Subcutaneous abdominal adipose tissue (tissue), 5 donors: ENCODE results near the gene TLE4.

Source experiments
- H3K27ac ChIP-seq: one replicate; pipeline ENCODE4 v1.7.0; 2013; ENCODE audit warnings: low read depth, mild to moderate bottlenecking, inconsistent platforms, low read length, moderate library complexity
- H3K27me3 ChIP-seq, 5 donors: one replicate each; pipeline ENCODE4 v1.7.0; 2013; ENCODE audit warnings: low read length in 5 of 5, inconsistent platforms in 1 of 5; ENCODE audit not compliant: control insufficient read depth in 5 of 5, insufficient read depth in 4 of 5
- H3K36me3 ChIP-seq, 5 donors: one replicate each; pipeline ENCODE4 v1.7.0; 2013; ENCODE audit warnings: low read length in 5 of 5; ENCODE audit not compliant: control insufficient read depth in 5 of 5, insufficient read depth in 5 of 5
- H3K4me1 ChIP-seq, 5 donors: one replicate each; pipeline ENCODE4 v1.7.0; 2013; ENCODE audit warnings: low read length in 5 of 5, mild to moderate bottlenecking in 3 of 5, moderate library complexity in 1 of 5; ENCODE audit not compliant: control insufficient read depth in 5 of 5, insufficient read depth in 5 of 5
- H3K4me3 ChIP-seq, 5 donors: one replicate each; pipeline ENCODE4 v1.7.0; 2013; ENCODE audit warnings: low read length in 5 of 5, low read depth in 1 of 5
- H3K9ac ChIP-seq, 5 donors: one replicate each; pipeline ENCODE4 v1.7.0; 2013; ENCODE audit warnings: low read length in 5 of 5, mild to moderate bottlenecking in 4 of 5, moderate library complexity in 3 of 5
- H3K9me3 ChIP-seq, 5 donors: one replicate each; pipeline ENCODE4 v1.7.0; 2013; ENCODE audit warnings: low read length in 5 of 5; ENCODE audit not compliant: control insufficient read depth in 5 of 5
- donor health status: healthy.
- donor health status: healthy.
- donor health status: healthy.
- donor health status: healthy.
- donor health status: healthy.

The TLE4 gene

GRCh38 chr9:79757881-79758669, 186.3 kb downstream of the TLE4 start:
- Histone ChIP-seq H3K4me3 (no peak overlapping the region), H3K27ac (no peak overlapping the region), H3K9me3 (no peaks in the 10 kb centered on the region), H3K9ac (no peak overlapping the region), H3K27me3 (no peaks in the 10 kb centered on the region), H3K4me1 (no peaks in the 10 kb centered on the region), H3K36me3 (no peaks in the 10 kb centered on the region)

- no peak overlapping the region for H3K27ac ChIP-seq
- H3K27me3 ChIP-seq = no peaks in the 10 kb centered on the region
- no peak overlapping the region for H3K4me3 ChIP-seq
- no peaks in the 10 kb centered on the region for H3K9me3 ChIP-seq
- no peaks in the 10 kb centered on the region for H3K4me1 ChIP-seq
- no peak overlapping the region for H3K9ac ChIP-seq
- no peaks in the 10 kb centered on the region for H3K36me3 ChIP-seq
Measured at GRCh38 chr9:79759460-79759859, 187.7 kb downstream of the TLE4 start.

DNA sequence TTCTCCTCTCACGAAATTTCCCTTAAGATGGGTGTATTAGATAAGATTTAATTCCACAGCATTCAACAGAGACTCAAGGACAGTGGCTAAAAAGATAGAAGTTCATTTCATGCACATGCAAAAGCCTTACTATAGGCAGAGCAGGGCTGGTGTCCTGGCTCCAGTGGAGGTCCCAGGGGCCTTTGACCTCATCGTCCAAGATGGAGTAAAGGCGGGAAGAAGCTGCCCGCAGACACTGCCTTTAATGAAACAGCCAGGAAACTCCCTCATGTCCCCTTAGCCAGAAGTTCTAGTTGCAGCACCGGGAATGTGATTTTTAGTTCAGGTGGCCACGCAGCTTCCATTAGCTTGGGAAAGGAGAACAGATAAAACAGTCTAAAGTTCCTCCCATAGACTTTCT, 190.3 kb downstream of the TLE4 start:
- H3K4me3 ChIP-seq = no peak overlapping the region
- H3K36me3 ChIP-seq = no peaks in the 10 kb centered on the region
- no peak overlapping the region for H3K27ac ChIP-seq
- no peak overlapping the region for H3K9ac ChIP-seq
- H3K9me3 ChIP-seq = no peaks in the 10 kb centered on the region
- no peaks in the 10 kb centered on the region for H3K27me3 ChIP-seq
- H3K4me1 ChIP-seq = peaks cover 0 to 2% (median 0%) of the 10 kb centered on the region in 5 donors

GRCh38 chr9:79763671-79764285, 192.0 kb downstream of the TLE4 start:
- Histone ChIP-seq H3K9me3 (no peaks in the 10 kb centered on the region), H3K9ac (no peak overlapping the region), H3K27ac (no peak overlapping the region), H3K4me1 (peaks cover 0 to 2% (median 0%) of the 10 kb centered on the region in 5 donors), H3K27me3 (no peaks in the 10 kb centered on the region), H3K4me3 (no peak overlapping the region), H3K36me3 (no peaks in the 10 kb centered on the region)

DNA sequence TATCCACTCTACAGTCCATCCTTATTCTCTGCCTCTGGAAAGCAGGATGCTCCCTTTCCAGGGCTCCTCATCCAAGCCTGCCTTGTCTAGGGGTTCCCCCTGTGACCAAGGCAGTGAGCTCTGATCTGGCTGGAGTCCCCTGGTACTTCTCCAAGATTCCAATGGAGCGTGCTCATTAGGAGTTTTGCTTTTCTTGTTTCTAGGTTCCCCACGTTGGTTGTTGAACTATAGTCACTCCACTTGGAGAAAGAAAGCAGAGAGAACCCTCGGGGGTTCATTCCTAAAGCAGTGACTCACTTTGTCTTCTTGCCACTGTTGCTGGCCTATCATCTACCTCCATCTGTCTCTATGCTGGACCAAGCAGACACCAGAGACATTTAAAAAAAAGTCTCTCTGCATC, 192.6 kb downstream of the TLE4 start:
- Histone ChIP-seq H3K4me1 (peaks cover 0 to 2% (median 0%) of the 10 kb centered on the region in 5 donors), H3K9me3 (no peaks in the 10 kb centered on the region), H3K9ac (no peak overlapping the region), H3K27ac (no peak overlapping the region), H3K36me3 (no peaks in the 10 kb centered on the region), H3K27me3 (no peaks in the 10 kb centered on the region), H3K4me3 (no peak overlapping the region)

DNA sequence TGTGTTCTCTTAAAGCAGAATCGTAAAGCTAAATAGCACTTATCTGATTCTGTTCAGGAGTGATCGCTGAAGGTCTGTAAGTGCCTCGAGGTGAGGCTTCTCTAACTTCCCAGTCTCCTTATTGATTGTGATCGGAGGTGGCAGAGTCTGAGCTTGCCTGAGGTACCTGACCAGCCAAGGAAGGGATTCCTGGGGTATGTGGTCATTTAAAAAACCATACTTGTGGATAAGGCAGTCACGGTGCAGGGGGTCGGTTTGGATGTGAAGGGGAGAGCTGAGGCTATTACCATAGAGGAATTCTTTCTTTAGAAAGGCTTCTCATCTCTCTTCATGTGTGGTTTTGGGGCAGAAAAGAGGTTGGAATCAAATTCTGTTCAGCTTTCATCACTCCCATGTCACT, 193.7 kb downstream of the TLE4 start:
- Histone ChIP-seq H3K4me1 (peaks cover 0 to 2% (median 0%) of the 10 kb centered on the region in 5 donors), H3K4me3 (no peak overlapping the region), H3K9me3 (no peaks in the 10 kb centered on the region), H3K27me3 (no peaks in the 10 kb centered on the region), H3K9ac (no peak overlapping the region), H3K36me3 (no peaks in the 10 kb centered on the region), H3K27ac (no peak overlapping the region)

DNA sequence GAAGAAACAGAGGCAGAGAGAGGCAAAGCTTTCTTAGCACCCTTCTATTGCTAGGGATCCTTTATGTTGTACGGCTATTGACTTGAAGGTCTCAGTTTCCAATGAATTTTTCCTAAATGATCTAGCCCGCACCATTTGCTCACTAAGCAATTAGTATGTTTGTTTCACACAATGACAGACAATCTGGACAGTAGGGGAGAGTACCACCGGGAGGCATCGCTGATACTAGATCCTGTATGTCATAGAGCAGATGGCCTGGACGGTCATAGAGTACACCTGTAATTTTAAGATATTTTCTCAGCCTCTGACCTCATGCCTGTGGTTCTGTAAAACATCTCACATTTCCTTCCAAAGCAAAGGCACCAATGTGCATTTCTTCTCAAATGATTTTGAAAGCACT, 194.3 kb downstream of the TLE4 start:
- Histone ChIP-seq H3K9me3 (no peaks in the 10 kb centered on the region), H3K27me3 (no peaks in the 10 kb centered on the region), H3K4me3 (no peak overlapping the region), H3K36me3 (no peaks in the 10 kb centered on the region), H3K27ac (no peak overlapping the region), H3K9ac (no peak overlapping the region), H3K4me1 (peaks cover 0 to 2% (median 0%) of the 10 kb centered on the region in 5 donors)

GRCh38 chr9:79768194-79768593, 196.4 kb downstream of the TLE4 start:
- no peak overlapping the region for H3K27ac ChIP-seq

GRCh38 chr9:79769476-79770275, 197.9 kb downstream of the TLE4 start:
- Histone ChIP-seq H3K4me1 (peaks cover 0 to 2% (median 0%) of the 10 kb centered on the region in 5 donors), H3K27me3 (no peaks in the 10 kb centered on the region), H3K36me3 (no peaks in the 10 kb centered on the region), H3K9ac (no peak overlapping the region), H3K27ac (no peak overlapping the region), H3K9me3 (no peaks in the 10 kb centered on the region), H3K4me3 (no peak overlapping the region)

More at GRCh38 chr9:79768194-79768593, 196.4 kb downstream of the TLE4 start:
- Histone ChIP-seq H3K27me3 (no peaks in the 10 kb centered on the region), H3K4me3 (no peak overlapping the region), H3K4me1 (peaks cover 0 to 2% (median 0%) of the 10 kb centered on the region in 5 donors), H3K9me3 (no peaks in the 10 kb centered on the region), H3K9ac (no peak overlapping the region), H3K36me3 (no peaks in the 10 kb centered on the region)

DNA sequence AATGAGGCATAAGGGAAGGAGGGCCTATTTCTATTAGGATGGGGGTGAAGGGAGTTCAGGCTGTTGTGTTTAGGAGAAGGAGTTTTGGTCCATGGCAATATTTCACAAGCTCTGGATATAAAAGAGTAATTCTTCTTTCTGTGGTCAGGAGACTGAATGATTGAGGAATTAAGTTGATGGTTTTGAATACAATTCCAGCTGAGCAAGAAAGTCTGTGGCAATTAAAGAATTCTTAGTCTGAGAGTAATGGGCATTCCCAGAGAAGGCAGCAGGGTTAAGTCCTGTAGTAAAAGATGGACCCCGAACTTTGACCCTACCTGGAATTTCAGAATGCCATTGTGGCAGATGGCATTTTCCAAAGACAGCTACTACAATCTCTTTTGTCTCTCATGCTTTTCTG, 202.6 kb downstream of the TLE4 start:
- Histone ChIP-seq H3K9me3 (no peaks in the 10 kb centered on the region), H3K9ac (no peak overlapping the region), H3K27ac (no peak overlapping the region), H3K36me3 (no peaks in the 10 kb centered on the region), H3K4me1 (no peaks in the 10 kb centered on the region), H3K27me3 (no peaks in the 10 kb centered on the region), H3K4me3 (no peak overlapping the region)
